ENCODE measurements around the gene SUN2.

The SUN2 gene

GRCh38 chr22:38694940-38695339 lies 60.9 kb downstream of the SUN2 start:
- no peak for DNase-seq

- DNase-seq: no peak
These were observed 61.7 kb downstream of the SUN2 start for GRCh38 chr22:38694049-38694448.

DNA sequence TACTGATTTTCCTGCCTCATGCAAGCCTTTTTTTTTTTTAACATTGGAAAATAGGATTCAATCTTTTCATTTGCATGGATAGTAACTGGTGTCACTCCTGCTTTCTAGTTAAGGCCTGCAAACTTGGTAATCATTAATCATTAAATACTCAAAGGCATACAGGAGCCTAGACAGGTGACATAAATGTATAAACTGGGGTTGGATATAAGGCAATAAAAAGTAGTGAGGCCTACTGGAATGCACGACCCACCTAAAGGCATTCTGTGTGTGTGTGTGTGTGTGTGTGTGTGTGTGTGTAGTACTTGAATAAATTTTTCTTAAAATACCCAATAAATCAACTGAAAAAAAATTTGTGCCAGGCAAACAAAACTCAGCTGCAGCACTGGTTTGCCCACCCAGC lies 66.1 kb downstream of the SUN2 start:
- no peak for DNase-seq

DNA sequence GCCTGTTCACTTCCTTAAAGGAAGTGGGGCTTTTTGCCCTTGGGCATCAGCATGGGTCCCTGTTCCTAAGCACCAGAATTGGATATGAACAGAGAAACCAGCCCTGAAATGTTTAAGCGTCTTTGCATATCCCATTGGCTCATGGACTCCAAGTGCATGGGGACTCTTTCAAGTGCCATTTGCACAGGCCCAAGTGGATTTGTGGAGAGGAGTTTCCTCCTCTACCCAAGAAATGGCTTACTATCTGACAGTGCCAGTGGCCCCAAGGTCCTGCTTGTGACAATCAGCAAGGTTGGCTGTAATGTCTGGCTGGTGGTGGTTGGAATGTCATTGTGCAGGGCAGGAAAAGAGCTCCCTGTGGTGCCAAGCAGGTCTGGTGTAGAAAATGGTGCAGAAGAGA lies 70.0 kb downstream of the SUN2 start:
- no peak for DNase-seq

GRCh38 chr22:38684895-38685294 lies 70.9 kb downstream of the SUN2 start:
- DNase-seq: no peak
